Measurements from ENCODE around the gene FAM83G. TPM values are rescaled to one million over a fixed set of nuclear protein-coding genes. Genes with fewer than 3 reads are reported as not detected.

FAM83G gene
- total RNA-seq, 4 donors from 2014 or later: 44.3 to 157 (median 71.3) TPM

DNA sequence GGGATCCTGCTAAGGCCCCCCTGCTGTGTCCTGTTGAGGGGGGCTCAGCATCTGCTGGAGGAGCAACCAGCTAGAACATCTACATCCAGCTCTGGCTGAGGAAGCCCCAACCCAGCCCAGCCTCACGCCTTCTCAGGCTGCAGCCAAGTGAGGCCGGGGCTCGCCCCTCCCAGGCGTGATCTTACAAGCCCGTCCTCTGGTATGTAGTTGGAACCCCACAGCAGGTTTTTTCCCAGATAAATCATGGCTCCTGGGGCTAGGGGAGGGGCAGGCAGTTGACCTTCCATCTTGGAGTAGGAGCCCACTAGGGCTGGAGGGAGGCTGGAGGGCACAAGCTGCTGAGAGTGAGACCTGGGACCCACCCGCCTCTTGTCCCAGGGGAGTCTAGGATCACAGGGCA lies 4.7 kb downstream of the FAM83G start:
- peak overlapping the region; percentile 89 to 96 (median 94) for H3K27ac ChIP-seq
- intact Hi-C loops (cut with DNase I): no loop called here
- H3K4me1 ChIP-seq: peaks cover 14 to 95% (median 27%) of the 10 kb centered on the region in 3 donors

DNA sequence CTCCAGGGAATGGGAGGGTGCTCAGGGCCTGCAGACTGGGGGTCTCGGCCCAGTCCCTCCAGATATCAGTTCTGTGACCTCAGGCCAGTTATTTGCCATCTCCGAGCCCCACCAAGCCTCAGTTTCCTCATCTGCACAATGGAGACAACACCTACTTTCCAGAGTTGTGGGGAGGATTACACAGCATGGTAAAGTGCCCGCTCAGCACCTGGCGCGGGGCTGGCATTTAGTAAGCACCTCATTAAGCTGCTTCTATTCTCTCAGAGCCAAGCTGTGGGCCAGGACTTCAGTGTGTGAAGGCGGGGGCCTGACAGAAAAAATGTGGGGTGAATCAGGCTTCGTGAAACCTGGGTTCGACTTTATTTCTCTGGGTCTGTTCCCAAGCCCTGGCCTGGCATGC lies 5.2 kb downstream of the FAM83G start:
- Histone ChIP-seq H3K4me3 (peak overlapping the region in 2 of 4 donors; percentile 63 to 73), H3K27me3 (no peaks in the 10 kb centered on the region), H3K27ac (peak overlapping the region; percentile 89 to 96 (median 94)), H3K36me3 (peaks cover 0 to 27% (median 6%) of the 10 kb centered on the region in 3 donors), H3K4me1 (peaks cover 16 to 97% (median 30%) of the 10 kb centered on the region in 3 donors), H3K9me3 (peaks cover 0 to 4% (median 0%) of the 10 kb centered on the region in 3 donors)
- no peak for DNase-seq
- WGBS, 2 donors: 33 to 34% methylated on average over 5 to 7 of the region's 8 CpGs
- intact Hi-C loops (cut with DNase I): no loop called here
- TF ChIP-seq POLR2A (IDR thresholded peaks at IDR 0.05): peak in 1 of 4 donors; percentile 6
- TF ChIP-seq, protein P1, sequence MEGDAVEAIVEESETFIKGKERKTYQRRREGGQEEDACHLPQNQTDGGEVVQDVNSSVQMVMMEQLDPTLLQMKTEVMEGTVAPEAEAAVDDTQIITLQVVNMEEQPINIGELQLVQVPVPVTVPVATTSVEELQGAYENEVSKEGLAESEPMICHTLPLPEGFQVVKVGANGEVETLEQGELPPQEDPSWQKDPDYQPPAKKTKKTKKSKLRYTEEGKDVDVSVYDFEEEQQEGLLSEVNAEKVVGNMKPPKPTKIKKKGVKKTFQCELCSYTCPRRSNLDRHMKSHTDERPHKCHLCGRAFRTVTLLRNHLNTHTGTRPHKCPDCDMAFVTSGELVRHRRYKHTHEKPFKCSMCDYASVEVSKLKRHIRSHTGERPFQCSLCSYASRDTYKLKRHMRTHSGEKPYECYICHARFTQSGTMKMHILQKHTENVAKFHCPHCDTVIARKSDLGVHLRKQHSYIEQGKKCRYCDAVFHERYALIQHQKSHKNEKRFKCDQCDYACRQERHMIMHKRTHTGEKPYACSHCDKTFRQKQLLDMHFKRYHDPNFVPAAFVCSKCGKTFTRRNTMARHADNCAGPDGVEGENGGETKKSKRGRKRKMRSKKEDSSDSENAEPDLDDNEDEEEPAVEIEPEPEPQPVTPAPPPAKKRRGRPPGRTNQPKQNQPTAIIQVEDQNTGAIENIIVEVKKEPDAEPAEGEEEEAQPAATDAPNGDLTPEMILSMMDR (IDR thresholded peaks at IDR 0.05): no peak

More for the DNA sequence above, 4.7 kb downstream of the FAM83G start:
- H3K27me3 ChIP-seq: no peaks in the 10 kb centered on the region
- peak overlapping the region; percentile 7 to 73 (median 66) for H3K4me3 ChIP-seq
- DNase-seq: no peak
- H3K9me3 ChIP-seq: peaks cover 0 to 4% (median 0%) of the 10 kb centered on the region in 3 donors
- WGBS, 2 donors: 20% methylated on average over 1 of the region's 6 CpGs; no CpG with 5 or more reads in 1 of the 2 donors
- H3K36me3 ChIP-seq: peaks cover 0 to 27% (median 6%) of the 10 kb centered on the region in 3 donors
- TF ChIP-seq, protein P1 (IDR thresholded peaks at IDR 0.05): no peak
- no peak for TF ChIP-seq POLR2A (IDR thresholded peaks at IDR 0.05)

DNA sequence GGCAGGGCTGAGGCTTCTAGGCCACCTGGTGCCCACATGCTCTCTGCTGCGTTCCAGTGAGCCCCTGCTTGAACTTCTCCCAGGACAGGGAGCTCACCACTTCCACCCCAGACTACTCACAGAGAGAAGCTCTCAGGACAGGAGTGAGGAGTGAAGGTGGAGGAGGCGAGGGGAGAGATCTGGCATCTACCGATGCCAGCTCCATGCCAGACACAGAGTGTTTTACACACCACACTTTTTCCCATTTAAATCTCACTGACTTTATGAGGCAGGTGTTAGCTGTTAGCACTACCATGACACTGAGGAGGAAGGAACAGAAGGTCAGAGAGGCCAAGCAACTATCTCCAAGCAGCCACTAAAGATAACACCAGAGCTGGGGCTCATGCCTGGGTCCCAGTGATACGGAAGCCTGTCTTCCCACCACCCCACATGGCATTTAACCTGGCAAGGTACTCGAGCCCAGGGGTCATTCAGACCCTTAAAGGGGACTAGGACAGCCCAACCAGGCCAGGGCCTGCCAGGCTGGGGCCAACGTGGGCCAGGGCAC lies 6.8 kb downstream of the FAM83G start:
- peak overlapping the region; percentile 25 to 96 (median 94) for H3K27ac ChIP-seq
- H3K4me1 ChIP-seq: peaks cover 31 to 97% (median 46%) of the 10 kb centered on the region in 3 donors
- DNase-seq: no peak
- intact Hi-C loops (cut with DNase I): no loop called here
- peaks cover 0 to 4% (median 0%) of the 10 kb centered on the region in 3 donors for H3K9me3 ChIP-seq
- H3K36me3 ChIP-seq: peaks cover 0 to 27% (median 6%) of the 10 kb centered on the region in 3 donors
- no peaks in the 10 kb centered on the region for H3K27me3 ChIP-seq
- TF ChIP-seq, protein P1 (IDR thresholded peaks at IDR 0.05): no peak
- TF ChIP-seq POLR2A (IDR thresholded peaks at IDR 0.05): no peak
- no peak overlapping the region for H3K4me3 ChIP-seq
- 68 to 88% methylated on average over 2 to 4 of the region's 6 CpGs for WGBS, 2 donors

DNA sequence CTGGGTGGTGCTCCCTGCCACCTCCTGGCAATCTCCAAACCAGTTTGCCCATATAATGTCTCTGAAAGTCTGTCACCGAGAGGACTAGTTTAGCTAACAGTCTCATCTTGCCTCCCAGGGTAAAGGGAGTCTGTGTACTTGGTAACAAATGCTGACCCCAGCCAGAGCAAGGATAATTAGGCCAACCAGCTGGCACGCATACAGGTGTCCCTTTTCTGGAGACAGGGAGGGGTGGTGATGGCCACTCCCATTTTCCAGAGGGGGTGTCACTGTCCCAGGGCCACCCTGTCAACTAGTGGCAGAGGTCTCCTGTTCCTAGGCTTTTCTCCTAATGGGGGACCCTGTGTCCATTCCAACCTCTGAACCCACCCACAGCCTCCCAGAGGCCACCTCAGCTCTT lies 8.1 kb downstream of the FAM83G start:
- Histone ChIP-seq H3K27ac (peak overlapping the region in 3 of 4 donors; percentile 28 to 95 (median 93)), H3K9me3 (peaks cover 0 to 4% (median 0%) of the 10 kb centered on the region in 3 donors), H3K36me3 (peaks cover 0 to 27% (median 6%) of the 10 kb centered on the region in 3 donors), H3K27me3 (no peaks in the 10 kb centered on the region), H3K4me3 (no peak overlapping the region), H3K4me1 (peaks cover 42 to 97% (median 56%) of the 10 kb centered on the region in 3 donors)
- WGBS, 2 donors: 80 to 100% methylated on average over 1 to 2 of the region's 2 CpGs
- no peak for TF ChIP-seq POLR2A (IDR thresholded peaks at IDR 0.05)
- TF ChIP-seq, protein P1 (IDR thresholded peaks at IDR 0.05): no peak
- intact Hi-C loops (cut with DNase I): no loop called here
- DNase-seq: no peak

DNA sequence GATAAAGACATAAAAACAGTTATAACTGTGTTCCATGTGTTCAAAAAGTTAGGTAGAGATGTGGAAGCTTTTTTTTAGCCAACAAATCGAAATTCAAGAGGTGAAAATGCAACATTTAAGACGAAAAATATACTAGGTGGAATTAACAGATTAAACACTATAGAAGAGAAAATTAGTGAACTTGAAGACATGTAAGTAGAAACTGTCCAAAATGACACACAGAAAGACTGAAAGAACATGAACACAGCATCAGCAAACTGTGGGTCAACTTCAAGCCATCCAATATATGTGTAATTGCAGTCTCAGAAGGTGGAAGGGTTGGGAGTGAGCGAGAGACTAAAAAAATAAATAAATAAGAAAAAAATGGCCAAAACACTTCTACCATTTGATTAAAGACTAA lies 9.3 kb downstream of the FAM83G start:
- H3K9me3 ChIP-seq: peaks cover 0 to 4% (median 0%) of the 10 kb centered on the region in 3 donors
- intact Hi-C loops (cut with DNase I): no loop called here
- H3K27ac ChIP-seq: peak overlapping the region in 1 of 4 donors; percentile 93
- H3K4me3 ChIP-seq: no peak overlapping the region
- H3K4me1 ChIP-seq: peaks cover 51 to 97% (median 64%) of the 10 kb centered on the region in 3 donors
- no peak for DNase-seq
- H3K36me3 ChIP-seq: peaks cover 0 to 27% (median 6%) of the 10 kb centered on the region in 3 donors
- WGBS, 2 donors: 85 to 86% methylated on average over 3 of the region's 3 CpGs
- H3K27me3 ChIP-seq: no peaks in the 10 kb centered on the region
- TF ChIP-seq, protein P1 (IDR thresholded peaks at IDR 0.05): no peak
- no peak for TF ChIP-seq POLR2A (IDR thresholded peaks at IDR 0.05)
